Measurements from ENCODE around the gene PIGP. TPM values are rescaled to one million over a fixed set of nuclear protein-coding genes. Genes with fewer than 3 reads are reported as not detected.
"Not testable (repeated sequence)": the region's sequence is repeated elsewhere in the genome, so short reads cannot be mapped to it uniquely, and the experiment has no call there.

The PIGP gene
- total RNA-seq, 1 donor from 2014 or later, result 18.2 TPM

DNA sequence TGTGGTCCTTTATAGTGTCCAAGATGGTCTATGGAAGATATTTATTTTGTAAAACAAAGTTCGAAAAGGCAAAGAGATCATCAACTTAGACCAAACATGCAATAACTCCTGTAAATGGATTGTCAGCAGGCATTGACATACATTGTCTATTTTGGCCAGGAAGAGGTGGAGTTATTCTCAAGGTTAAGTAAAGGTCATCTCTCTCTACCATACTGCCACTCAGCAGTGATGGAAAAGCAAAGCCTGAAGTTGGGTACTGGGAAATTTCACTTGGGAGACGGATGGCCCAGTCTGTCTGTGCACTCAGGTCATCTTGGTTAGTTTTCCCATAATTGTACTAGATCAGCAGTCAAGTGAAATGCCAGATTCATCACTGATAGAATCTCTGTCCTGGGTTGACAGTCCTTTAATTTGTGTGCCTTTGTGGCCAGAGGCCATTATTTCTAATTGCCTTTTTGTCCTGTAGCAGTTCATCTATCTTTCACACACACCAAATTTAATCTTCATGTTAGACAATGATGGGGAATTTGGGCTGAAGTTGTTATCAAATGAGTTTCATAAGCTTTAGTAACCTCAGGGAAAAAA, 17.5 kb downstream of the PIGP start:
- no peaks in the 10 kb centered on the region for H3K4me1 Mint-ChIP-seq (ENCODE audit: low read depth)
- peaks cover 10% of the 10 kb centered on the region for H3K27me3 Mint-ChIP-seq (ENCODE audit: insufficient read depth)
- H3K4me3 Mint-ChIP-seq, result no peak overlapping the region
- no peak for DNase-seq (ENCODE audit: low spot score)
- no peaks in the 10 kb centered on the region for H3K36me3 Mint-ChIP-seq (ENCODE audit: low read depth)
- no peaks in the 10 kb centered on the region for H3K9me3 Mint-ChIP-seq
- intact Hi-C loops (cut with micrococcal nuclease), result no loop called here
- no peak overlapping the region for H3K27ac Mint-ChIP-seq

DNA sequence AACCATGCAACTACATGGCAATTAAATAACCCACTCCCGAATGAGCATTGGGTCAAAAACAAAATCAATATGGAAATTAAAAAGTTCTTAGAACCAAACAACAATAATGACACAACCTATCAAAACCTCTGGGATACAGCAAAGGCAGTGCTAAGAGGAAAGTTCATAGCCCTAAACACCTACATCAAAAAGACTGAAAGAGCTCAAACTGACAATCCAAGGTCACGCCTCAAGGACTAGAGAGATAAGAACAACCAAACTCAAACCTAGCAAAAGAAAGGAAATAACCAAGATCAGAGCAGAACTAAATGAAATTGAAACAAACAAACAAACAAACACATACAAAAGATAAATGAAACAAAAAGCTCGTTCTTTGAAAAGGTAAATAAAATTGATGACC, 23.1 kb downstream of the PIGP start:
- H3K27ac Mint-ChIP-seq; H3K4me1 Mint-ChIP-seq (ENCODE audit: low read depth); H3K4me3 Mint-ChIP-seq; H3K9me3 Mint-ChIP-seq; H3K36me3 Mint-ChIP-seq (ENCODE audit: low read depth); intact Hi-C loops (cut with micrococcal nuclease); DNase-seq (ENCODE audit: low spot score): not testable (repeated sequence)
- peaks cover 18% of the 10 kb centered on the region for H3K27me3 Mint-ChIP-seq (ENCODE audit: insufficient read depth)

DNA sequence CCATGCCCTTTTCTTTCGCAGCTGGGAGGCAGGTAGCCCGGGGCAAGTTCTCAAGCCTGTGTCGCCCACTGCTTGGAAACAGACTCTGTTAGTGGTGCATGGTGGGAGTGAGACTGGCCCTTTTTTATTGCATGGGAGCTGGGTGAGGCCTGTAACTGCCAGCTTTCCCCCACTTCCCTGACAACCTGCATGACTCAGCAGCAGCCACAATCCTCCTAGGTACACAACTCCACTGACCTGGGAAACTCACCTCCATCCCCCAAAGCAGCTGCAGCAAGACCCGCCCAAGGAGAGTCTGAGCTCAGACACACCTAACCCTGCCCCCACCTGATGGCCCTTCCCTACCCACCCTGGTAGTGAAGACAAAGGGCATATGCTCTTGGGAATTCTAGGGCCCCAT, 25.8 kb downstream of the PIGP start:
- Mint-ChIP-seq H3K9me3 (no peaks in the 10 kb centered on the region), H3K27me3 (ENCODE audit: insufficient read depth) (peaks cover 14% of the 10 kb centered on the region), H3K4me1 (ENCODE audit: low read depth) (peaks cover 9% of the 10 kb centered on the region), H3K27ac (no peak overlapping the region), H3K36me3 (ENCODE audit: low read depth) (no peaks in the 10 kb centered on the region), H3K4me3 (no peak overlapping the region)
- no peak for DNase-seq (ENCODE audit: low spot score)
- intact Hi-C loops (cut with micrococcal nuclease), result no loop called here

DNA sequence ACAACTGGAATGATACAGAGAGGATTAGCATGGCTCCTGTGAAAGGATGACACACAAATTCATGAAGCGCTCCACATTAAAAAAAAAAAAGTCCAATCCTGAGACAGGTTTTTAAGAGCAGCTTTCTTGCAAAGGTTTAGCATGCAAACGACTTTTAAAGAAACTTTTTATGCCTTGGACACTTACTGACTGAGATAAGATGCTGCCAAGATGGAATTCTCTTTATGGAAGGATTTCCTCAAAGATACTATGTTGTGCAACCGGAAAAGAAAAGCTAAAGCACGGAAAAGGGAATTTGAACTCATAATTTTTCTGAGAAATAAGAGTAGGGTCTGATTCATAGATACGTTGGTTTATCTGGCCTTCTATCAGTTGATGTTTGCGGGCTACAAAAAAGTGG, 27.3 kb downstream of the PIGP start:
- Mint-ChIP-seq H3K27me3 (ENCODE audit: insufficient read depth) (peaks cover 14% of the 10 kb centered on the region), H3K4me3 (no peak overlapping the region), H3K27ac (no peak overlapping the region), H3K4me1 (ENCODE audit: low read depth) (peaks cover 9% of the 10 kb centered on the region), H3K9me3 (no peaks in the 10 kb centered on the region), H3K36me3 (ENCODE audit: low read depth) (no peaks in the 10 kb centered on the region)
- intact Hi-C loops (cut with micrococcal nuclease), result no loop called here
- no peak for DNase-seq (ENCODE audit: low spot score)

DNA sequence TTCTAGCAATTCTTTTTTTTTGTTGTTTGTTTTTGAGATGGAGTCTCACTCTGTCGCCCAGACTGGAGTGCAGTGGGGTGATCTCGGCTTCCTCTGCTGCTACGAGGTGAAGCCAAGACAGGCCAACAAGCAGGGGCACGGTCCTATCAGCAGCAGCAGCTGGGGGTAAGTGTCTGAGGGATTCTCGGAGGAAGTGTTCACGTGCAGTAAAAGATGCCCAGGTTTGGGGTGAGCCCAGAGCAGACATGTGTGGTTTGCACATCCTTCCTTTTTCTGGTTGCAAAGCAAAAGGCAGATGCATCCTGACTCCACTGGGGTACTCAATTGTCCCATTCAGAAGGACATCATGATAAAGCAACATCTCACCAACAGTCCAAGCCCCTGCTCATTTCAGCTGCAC, 27.7 kb downstream of the PIGP start:
- Mint-ChIP-seq H3K27ac (no peak overlapping the region), H3K9me3 (no peaks in the 10 kb centered on the region), H3K27me3 (ENCODE audit: insufficient read depth) (peaks cover 14% of the 10 kb centered on the region), H3K36me3 (ENCODE audit: low read depth) (no peaks in the 10 kb centered on the region), H3K4me3 (no peak overlapping the region), H3K4me1 (ENCODE audit: low read depth) (peaks cover 9% of the 10 kb centered on the region)
- intact Hi-C loops (cut with micrococcal nuclease), result no loop called here
- DNase-seq (ENCODE audit: low spot score), result no peak

DNA sequence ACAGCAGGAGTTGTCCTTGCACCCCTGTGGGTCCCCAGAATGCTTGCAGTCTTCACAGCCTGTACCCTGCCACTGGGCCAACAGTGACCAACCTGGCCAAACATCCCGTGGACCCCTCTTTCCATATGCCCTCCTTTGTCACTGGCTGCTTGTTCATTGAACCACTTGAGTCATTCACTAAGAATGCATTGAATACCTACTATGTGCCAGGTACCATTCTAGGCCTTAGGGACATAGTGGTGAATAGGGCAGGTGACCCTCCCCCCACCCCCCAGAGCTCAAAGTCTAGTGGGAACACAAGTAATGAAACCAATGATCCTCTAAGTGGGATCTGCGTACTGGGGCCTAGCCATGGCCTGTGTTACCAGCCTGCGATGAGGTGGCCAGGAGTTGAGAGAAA, 28.2 kb downstream of the PIGP start:
- Mint-ChIP-seq H3K27ac (no peak overlapping the region), H3K4me3 (no peak overlapping the region), H3K36me3 (ENCODE audit: low read depth) (no peaks in the 10 kb centered on the region), H3K27me3 (ENCODE audit: insufficient read depth) (peaks cover 12% of the 10 kb centered on the region), H3K4me1 (ENCODE audit: low read depth) (peaks cover 9% of the 10 kb centered on the region), H3K9me3 (no peaks in the 10 kb centered on the region)
- DNase-seq (ENCODE audit: low spot score), result no peak
- intact Hi-C loops (cut with micrococcal nuclease), result no loop called here

DNA sequence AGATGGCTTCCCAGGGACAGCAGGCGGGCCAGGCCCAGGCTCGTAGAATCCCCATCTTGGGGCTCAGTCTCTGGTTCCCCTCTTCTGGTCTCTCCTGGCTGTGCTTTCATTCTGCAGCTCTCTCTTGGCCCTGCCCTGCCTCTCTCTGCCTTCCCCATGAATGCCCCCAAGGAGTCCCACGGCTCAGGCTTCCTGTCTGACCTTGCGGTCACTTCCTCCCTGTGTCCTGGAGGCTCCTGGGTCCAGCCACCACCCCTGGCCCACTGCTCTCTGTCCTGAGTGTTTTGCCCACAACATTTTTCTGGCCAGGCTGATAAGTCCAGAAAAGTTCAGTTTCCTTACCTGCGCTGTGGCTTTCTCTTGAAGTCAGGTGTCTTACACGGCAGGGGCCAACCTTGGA, 29.1 kb downstream of the PIGP start:
- Mint-ChIP-seq H3K27me3 (ENCODE audit: insufficient read depth) (peaks cover 10% of the 10 kb centered on the region), H3K27ac (no peak overlapping the region), H3K9me3 (no peaks in the 10 kb centered on the region), H3K36me3 (ENCODE audit: low read depth) (no peaks in the 10 kb centered on the region), H3K4me1 (ENCODE audit: low read depth) (peaks cover 9% of the 10 kb centered on the region), H3K4me3 (no peak overlapping the region)
- no peak for DNase-seq (ENCODE audit: low spot score)
- intact Hi-C loops (cut with micrococcal nuclease), result no loop called here

DNA sequence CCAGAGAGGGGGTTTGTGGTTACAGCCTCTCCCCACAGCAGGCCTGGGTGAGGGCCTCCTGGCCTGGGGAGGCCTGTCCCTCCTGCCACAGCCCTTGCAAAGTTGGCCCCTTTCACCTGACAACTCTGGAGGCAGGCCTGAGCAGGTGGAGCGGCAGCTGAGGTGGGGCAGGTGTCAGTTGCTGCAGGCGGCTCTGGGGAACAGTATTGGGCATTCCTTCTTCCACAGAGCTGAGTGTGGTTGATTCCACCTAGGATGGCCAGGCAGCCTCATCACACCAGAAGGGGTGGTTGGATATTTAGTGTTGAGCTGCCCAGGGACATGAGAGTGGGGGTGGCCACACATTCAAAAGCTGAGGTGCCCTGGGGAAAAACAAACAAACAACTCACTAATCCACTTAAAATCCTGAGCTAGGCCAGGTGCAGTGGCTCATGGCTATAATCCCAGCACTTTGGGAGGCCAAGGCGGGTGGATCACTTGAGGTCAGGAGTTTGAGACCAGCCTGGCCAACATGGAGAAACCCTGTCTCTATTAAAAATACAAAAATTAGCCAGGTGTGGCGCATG, 31.1 kb downstream of the PIGP start:
- H3K27ac Mint-ChIP-seq, result no peak overlapping the region
- H3K36me3 Mint-ChIP-seq (ENCODE audit: low read depth), result no peaks in the 10 kb centered on the region
- peaks cover 9% of the 10 kb centered on the region for H3K4me1 Mint-ChIP-seq (ENCODE audit: low read depth)
- peaks cover 4% of the 10 kb centered on the region for H3K27me3 Mint-ChIP-seq (ENCODE audit: insufficient read depth)
- intact Hi-C loops (cut with micrococcal nuclease), result no loop called here
- H3K4me3 Mint-ChIP-seq, result no peak overlapping the region
- H3K9me3 Mint-ChIP-seq, result no peaks in the 10 kb centered on the region
- DNase-seq (ENCODE audit: low spot score), result no peak

DNA sequence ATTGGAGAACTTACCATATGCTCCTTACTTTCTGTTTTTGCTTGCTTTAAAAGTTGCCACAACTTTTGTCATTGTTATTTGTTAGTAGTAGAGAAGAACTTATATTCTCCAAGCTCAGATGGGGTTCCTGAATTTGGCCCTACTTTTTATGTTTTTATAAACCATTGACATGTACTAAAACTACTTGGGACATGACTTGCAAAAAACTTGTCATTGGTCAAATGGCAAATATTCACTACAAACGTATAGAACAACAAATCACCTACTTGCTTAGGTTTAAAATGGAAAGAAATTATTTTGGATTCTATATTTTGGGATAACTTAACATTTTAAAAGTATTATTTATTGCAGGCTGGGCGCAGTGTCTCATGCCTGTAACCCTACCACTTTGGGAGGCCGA, 32.7 kb downstream of the PIGP start:
- no peaks in the 10 kb centered on the region for H3K9me3 Mint-ChIP-seq
- no peak for DNase-seq (ENCODE audit: low spot score)
- H3K27me3 Mint-ChIP-seq (ENCODE audit: insufficient read depth), result peaks cover 3% of the 10 kb centered on the region
- no peak overlapping the region for H3K27ac Mint-ChIP-seq
- no peak overlapping the region for H3K4me3 Mint-ChIP-seq
- peaks cover 5% of the 10 kb centered on the region for H3K4me1 Mint-ChIP-seq (ENCODE audit: low read depth)
- intact Hi-C loops (cut with micrococcal nuclease), result no loop called here
- no peaks in the 10 kb centered on the region for H3K36me3 Mint-ChIP-seq (ENCODE audit: low read depth)

DNA sequence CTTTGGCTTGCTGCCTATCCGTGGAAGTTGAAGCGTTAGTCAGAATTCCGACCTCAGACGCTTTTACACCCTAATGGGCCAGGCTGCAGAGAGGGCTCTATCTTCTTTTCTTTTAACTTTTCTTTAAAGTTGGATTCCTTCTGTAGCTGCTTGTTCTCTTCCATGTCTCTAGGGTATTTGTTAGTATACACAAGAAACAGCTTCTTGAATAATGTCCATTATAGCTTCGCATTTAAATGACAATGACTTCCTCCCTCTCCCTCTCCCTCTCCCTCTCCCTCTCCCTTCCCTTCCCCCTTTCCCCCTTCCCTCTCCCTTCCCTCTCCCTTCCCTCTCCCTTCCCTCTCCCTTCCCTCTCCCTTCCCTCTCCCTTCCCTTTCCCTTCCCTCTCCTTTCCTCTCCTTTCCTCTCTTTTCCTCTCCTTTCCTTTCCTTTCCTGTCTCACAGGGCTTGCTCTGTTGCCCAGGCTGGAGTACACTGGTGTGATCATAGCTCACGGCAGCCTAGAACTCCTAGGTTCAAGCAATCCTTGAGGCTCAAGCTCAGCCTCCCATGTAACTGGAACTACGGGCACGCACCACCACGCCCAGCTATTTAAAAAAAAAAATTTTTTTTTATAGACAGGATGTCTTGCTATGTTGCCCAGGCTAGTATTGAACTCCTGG, 33.3 kb downstream of the PIGP start:
- Mint-ChIP-seq H3K27me3 (ENCODE audit: insufficient read depth) (peaks cover 3% of the 10 kb centered on the region), H3K4me1 (ENCODE audit: low read depth) (no peaks in the 10 kb centered on the region), H3K36me3 (ENCODE audit: low read depth) (no peaks in the 10 kb centered on the region), H3K9me3 (no peaks in the 10 kb centered on the region), H3K4me3 (no peak overlapping the region), H3K27ac (no peak overlapping the region)
- DNase-seq (ENCODE audit: low spot score), result no peak
- intact Hi-C loops (cut with micrococcal nuclease), result no loop called here

DNA sequence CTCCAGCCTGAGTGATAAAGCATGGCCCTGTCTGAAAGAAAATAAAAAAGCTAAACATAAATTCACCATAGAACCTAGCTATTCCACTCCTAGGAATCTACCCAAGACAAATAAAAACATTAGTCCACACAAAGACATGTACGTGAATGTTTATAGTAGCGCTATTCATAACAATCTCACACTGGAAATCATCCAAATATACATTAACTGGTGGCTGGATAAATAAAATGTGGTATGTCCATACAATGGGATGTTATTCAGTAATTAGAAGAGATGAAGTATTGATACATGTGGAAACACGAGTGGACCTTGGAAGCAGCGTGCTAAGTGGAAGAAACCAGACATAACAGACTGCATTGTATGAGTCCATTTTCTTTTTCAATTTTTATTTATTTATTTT, 36.7 kb downstream of the PIGP start:
- no peaks in the 10 kb centered on the region for H3K4me1 Mint-ChIP-seq (ENCODE audit: low read depth)
- no peak overlapping the region for H3K27ac Mint-ChIP-seq

DNA sequence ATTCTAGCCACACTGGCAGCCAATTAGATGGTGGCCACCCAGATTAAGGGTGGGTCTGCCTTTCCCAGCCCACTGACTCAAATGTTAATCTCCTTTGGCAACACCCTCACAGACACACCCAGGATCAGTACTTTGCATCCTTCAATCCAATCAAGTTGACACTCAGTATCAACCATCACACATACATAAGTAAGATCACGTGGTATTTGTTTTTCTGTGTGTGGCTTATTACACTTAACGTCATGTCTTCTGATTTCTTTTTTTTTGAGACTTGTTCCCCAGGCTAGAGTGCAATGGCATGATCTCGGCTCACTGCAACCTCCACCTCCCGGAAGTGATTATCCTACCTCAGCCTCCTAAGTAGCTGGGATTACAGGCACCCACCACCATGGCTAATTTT, 38.5 kb downstream of the PIGP start:
- intact Hi-C loops (cut with micrococcal nuclease); H3K9me3 Mint-ChIP-seq; H3K36me3 Mint-ChIP-seq (ENCODE audit: low read depth); H3K27me3 Mint-ChIP-seq (ENCODE audit: insufficient read depth); H3K4me3 Mint-ChIP-seq; H3K27ac Mint-ChIP-seq; DNase-seq (ENCODE audit: low spot score); H3K4me1 Mint-ChIP-seq (ENCODE audit: low read depth): not testable (repeated sequence)

More for the DNA sequence above, 36.7 kb downstream of the PIGP start:
- intact Hi-C loops (cut with micrococcal nuclease), result no loop called here
- no peak overlapping the region for H3K4me3 Mint-ChIP-seq
- no peak for DNase-seq (ENCODE audit: low spot score)
- H3K36me3 Mint-ChIP-seq (ENCODE audit: low read depth), result no peaks in the 10 kb centered on the region
- H3K27me3 Mint-ChIP-seq (ENCODE audit: insufficient read depth), result peaks cover 3% of the 10 kb centered on the region
- no peaks in the 10 kb centered on the region for H3K9me3 Mint-ChIP-seq

DNA sequence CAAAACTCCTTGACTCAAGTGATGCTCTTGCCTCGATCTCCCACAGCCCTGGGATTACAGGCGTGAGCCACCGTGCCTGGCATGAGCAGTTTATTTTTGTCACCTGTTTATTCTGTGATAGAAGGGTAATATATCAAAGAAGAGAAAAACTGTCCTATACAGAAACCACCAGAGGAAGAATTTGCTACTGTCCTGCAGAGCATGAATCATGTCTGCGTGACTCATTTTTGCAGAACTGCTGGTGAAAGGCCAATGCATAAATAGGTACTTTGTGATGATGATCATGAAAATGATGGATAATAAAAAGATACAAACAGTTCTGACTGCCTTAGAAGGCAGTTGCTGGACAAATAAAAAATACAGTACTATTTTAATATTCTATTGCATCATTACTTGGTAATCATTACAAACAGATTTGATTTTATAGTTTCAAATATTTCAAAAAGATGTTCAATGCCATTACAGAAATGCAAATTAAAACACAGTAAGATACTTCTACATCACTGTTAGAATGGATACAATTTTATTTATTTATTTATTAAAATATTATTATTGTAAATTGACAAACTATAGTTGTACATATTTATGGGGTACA, 39.9 kb downstream of the PIGP start:
- no peak for DNase-seq (ENCODE audit: low spot score)
- Mint-ChIP-seq H3K4me3 (no peak overlapping the region), H3K27ac (no peak overlapping the region), H3K36me3 (ENCODE audit: low read depth) (no peaks in the 10 kb centered on the region), H3K4me1 (ENCODE audit: low read depth) (no peaks in the 10 kb centered on the region), H3K9me3 (no peaks in the 10 kb centered on the region), H3K27me3 (ENCODE audit: insufficient read depth) (peaks cover 3% of the 10 kb centered on the region)
- intact Hi-C loops (cut with micrococcal nuclease), result no loop called here
